Measurements from ENCODE around the gene INPP5A.
"Not testable (repeated sequence)": the region's sequence is repeated elsewhere in the genome, so short reads cannot be mapped to it uniquely, and the experiment has no call there.

Gene INPP5A

GRCh38 chr10:132697578-132698200 is 160.1 kb downstream of the INPP5A start:
- no peak overlapping the region for H3K27ac ChIP-seq
- no peak for DNase-seq (ENCODE audit: low read depth, low spot score)

GRCh38 chr10:132698211-132698751 is 160.7 kb downstream of the INPP5A start:
- DNase-seq (ENCODE audit: low read depth, low spot score): no peak
- no peak overlapping the region for H3K27ac ChIP-seq

GRCh38 chr10:132698761-132699391 is 161.3 kb downstream of the INPP5A start:
- no peak for DNase-seq (ENCODE audit: low read depth, low spot score)
- no peak overlapping the region for H3K27ac ChIP-seq

DNA sequence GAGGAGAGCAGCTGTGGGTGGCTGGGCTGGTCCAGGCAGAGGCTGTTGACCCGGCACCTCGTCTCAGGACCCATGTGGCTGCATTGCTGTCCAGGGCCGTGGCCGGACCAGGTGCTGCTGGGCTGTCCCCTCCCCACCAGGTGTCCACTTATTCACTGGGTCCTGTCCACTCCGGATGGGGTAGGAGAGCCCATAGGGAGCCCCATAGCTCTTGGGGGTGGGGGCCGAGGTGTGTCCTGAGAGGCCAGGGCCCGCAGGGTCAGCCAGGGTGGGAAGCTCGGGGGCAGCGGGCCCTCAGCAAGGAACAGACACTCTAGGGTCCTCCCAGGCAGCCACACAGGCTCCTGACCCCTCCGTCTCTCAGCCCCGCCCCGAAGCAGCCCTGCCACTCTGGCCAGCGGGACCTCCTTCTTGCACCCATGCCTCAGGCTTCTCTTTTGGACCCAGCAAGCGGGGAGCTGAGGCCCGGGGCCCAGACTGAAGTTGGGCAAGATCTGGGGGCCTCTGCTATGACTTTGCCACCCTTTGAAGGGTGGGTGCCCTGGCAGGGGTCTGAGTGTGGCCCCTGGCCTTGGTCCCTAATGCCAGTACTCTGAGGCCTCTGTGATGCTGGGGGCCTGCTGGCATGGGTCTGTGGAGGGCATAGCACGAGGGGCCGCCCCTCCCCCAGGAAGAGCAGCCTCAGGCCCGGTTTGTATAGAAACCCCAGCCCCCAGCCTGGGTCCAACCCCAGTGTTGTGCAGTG is 162.0 kb downstream of the INPP5A start:
- DNase-seq (ENCODE audit: low read depth, low spot score): no peak
- H3K27ac ChIP-seq: no peak overlapping the region

- no peak overlapping the region for H3K27ac ChIP-seq
- no peak for DNase-seq (ENCODE audit: low read depth, low spot score)
Measured at GRCh38 chr10:132700156-132701098, 162.8 kb downstream of the INPP5A start.

DNA sequence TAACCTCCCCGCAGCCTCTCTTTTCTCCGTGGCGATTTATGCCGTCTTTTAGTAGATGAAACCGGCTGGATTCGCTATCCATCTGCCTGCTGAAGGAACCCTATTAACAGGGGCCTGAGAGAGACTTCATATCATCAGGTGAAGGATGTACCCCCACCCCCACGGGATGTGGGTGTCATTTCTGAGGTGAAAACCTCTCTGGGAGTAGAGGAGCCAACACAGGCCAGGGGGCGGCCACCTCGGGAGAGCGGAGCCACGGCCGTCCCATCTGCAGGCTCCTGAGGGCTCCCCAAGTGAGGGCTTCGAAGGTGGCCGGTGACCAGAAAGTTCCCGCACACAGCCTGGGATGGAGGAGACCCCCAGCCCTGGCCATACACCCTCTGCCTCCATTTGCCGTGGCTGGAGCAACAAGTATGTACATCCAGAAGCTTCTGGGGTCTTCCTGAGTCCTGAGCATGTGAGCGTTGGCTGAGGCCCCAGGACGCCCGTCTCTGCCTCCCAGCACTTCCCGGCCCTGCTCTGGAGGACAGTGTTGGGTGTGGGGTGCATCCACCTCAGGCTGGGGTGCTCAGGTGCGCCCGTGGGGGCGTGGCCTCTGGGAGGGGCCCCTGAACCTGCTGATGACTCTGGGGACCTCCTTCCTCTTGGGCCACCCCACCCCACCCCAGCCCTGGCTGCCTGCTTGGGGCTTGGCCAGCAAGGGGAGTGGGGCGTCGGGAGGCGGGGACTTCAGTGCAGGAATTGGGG is 163.7 kb downstream of the INPP5A start:
- DNase-seq (ENCODE audit: low read depth, low spot score): no peak

DNA sequence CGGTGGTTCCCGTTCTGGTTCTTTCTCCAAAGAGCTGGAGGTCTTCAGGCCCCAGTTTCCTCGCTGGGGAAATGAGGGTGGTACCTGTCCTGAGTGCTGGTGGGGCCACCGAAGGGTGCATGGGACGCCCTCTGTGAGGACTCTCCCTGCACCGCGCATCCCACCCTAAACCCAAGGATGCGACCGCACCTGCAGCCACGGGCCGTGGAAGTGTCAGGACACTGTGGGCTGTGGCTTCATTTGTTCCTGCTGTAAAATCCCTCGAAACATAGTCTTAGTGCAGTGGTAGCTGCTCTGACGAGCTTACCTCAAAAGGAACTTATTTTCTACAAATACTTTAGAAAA is 164.2 kb downstream of the INPP5A start:
- H3K27ac ChIP-seq: no peak overlapping the region
- no peak for DNase-seq (ENCODE audit: low read depth, low spot score)

More for the DNA sequence above, 163.7 kb downstream of the INPP5A start:
- H3K27ac ChIP-seq: no peak overlapping the region

GRCh38 chr10:132702601-132703418 is 165.2 kb downstream of the INPP5A start:
- no peak overlapping the region for H3K27ac ChIP-seq

GRCh38 chr10:132703419-132704007 is 165.9 kb downstream of the INPP5A start:
- no peak overlapping the region for H3K27ac ChIP-seq
- no peak for DNase-seq (ENCODE audit: low read depth, low spot score)

More at GRCh38 chr10:132702601-132703418, 165.2 kb downstream of the INPP5A start:
- DNase-seq (ENCODE audit: low read depth, low spot score): no peak

- no peak overlapping the region for H3K27ac ChIP-seq
- DNase-seq (ENCODE audit: low read depth, low spot score): no peak
Measured at GRCh38 chr10:132704008-132704814, 166.6 kb downstream of the INPP5A start.

GRCh38 chr10:132704815-132705064 is 167.2 kb downstream of the INPP5A start:
- DNase-seq (ENCODE audit: low read depth, low spot score); H3K27ac ChIP-seq: not testable (repeated sequence)

GRCh38 chr10:132705173-132705572 is 167.6 kb downstream of the INPP5A start:
- DNase-seq (ENCODE audit: low read depth, low spot score): no peak
- no peak overlapping the region for H3K27ac ChIP-seq

DNA sequence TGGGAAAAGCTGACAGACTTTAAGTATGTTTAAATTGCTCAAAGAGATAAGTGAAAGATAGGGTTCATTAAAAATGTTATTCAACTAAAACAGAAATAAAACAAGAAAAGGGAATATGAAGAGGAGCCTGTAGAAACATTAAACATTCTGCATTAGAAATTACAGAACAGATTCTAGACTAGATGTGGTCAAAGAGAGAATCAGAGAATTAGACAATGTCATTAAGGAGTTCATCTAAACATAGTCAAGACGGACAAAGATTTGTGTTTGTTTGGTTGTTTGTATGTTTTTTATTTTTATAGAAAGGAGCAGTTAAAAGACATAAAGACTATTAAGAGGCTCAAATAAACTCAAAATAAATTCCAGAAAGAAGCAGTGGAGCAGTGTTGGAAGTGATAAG is 168.4 kb downstream of the INPP5A start:
- H3K27ac ChIP-seq: no peak overlapping the region
- no peak for DNase-seq (ENCODE audit: low read depth, low spot score)

- no peak overlapping the region for H3K27ac ChIP-seq
- no peak for DNase-seq (ENCODE audit: low read depth, low spot score)
Measured at GRCh38 chr10:132706701-132707100, 169.1 kb downstream of the INPP5A start.

- H3K27ac ChIP-seq: no peak overlapping the region
Measured at GRCh38 chr10:132707121-132707775, 169.7 kb downstream of the INPP5A start.

DNA sequence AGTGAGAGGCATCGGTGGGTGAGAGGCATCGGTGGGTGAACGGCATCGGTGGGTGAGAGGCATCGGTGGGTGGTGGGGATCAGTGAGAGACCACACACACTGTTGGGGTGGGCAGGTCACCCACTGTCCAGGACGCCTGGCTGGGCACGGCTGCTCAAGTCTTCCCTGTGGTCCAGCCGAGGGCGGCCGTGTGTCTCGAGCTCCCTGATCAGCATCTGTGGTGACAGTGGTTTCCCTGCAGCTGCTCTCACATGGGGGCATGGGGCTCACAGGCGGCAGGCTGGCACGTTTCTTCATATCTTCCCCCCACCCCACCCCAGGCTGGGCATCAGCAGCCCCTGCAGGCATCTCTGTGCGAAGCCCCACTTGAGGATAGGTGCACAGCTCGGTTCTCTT is 170.2 kb downstream of the INPP5A start:
- H3K27ac ChIP-seq: no peak overlapping the region
- no peak for DNase-seq (ENCODE audit: low read depth, low spot score)

More at GRCh38 chr10:132707121-132707775, 169.7 kb downstream of the INPP5A start:
- DNase-seq (ENCODE audit: low read depth, low spot score): no peak

GRCh38 chr10:132708441-132708840 is 170.9 kb downstream of the INPP5A start:
- no peak for DNase-seq (ENCODE audit: low read depth, low spot score)
- H3K27ac ChIP-seq: no peak overlapping the region
